T-helper 1 cell treated with Interleukin-12 subunit alpha and Interleukin-12 subunit beta and Interleukin-4 antibody, amounts not matched to agents 30 ng/mL and 1 ng/mL, for 36 hours (primary cell): ENCODE results near the gene VPS50. TPM values are rescaled to one million over a fixed set of nuclear protein-coding genes. Genes with fewer than 3 reads are reported as not detected.

ENCODE experiments used
- intact Hi-C: fragments of 100-400 bp; cut with micrococcal nuclease; formaldehyde crosslinking; loops from one replicate; pipeline ENCODE4 v1.15.1; 2024
- total RNA-seq: library from RNA; stranded (reverse); gene quantifications from 2 replicates; pipeline ENCODE4 v1.2.3, GENCODE V29; 2022

The VPS50 gene
- total RNA-seq, 1 donor from 2014 or later = 25.0 TPM

DNA sequence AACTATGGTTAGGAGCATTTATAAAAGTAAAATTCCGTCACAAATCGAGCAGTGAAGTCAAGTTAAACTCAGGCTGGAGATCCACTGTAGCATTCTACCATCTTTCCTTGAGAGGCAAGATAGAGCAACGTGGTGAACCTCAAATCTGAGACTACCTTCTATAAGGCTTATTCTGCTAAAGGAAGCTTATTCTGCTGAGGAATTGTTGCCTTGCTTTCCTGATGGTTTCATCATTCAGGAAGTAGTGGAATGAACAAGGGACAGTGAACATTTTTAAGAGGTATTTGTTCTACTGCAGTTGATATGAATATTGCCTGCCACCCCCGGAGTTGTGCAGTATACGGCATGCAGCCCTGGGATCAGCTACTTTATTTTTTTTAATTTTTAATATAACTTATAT is 170.8 kb downstream of the VPS50 start:
- intact Hi-C loops = no loop called here

GRCh38 chr7:93407239-93407638 is 175.1 kb downstream of the VPS50 start:
- intact Hi-C loops = no loop called here

- intact Hi-C loops = no loop called here
Measured at GRCh38 chr7:93409324-93409723, 177.2 kb downstream of the VPS50 start.

Other genes starting within 250 kb of the VPS50 start
- gene SAMD9, start 114.4 kb upstream of the VPS50 start, total RNA-seq = 59.0 and 59.5 TPM in 2 replicates
- 162 and 163 TPM in 2 replicates for gene SAMD9L, start 84.0 kb upstream of the VPS50 start, total RNA-seq
- not detected in 2 replicates for gene HEPACAM2, start 5.9 kb upstream of the VPS50 start, total RNA-seq